HL-60 (cell line): ENCODE results near the gene SPESP1.

Experiments used
- CTCF ChIP-seq: IDR thresholded peaks from one replicate; pipeline ENCODE4 v1.5.1; 2011; ENCODE audit warnings: low read length, control low read depth, inconsistent platforms; ENCODE audit not compliant: insufficient read depth
- GABPA ChIP-seq: IDR thresholded peaks from 2 replicates; pipeline ENCODE4 v1.6.1; 2012; ENCODE audit warnings: low read depth
- POLR2AphosphoS5 ChIP-seq: IDR thresholded peaks from 2 replicates; pipeline ENCODE4 v1.6.1; 2012; ENCODE audit warnings: low read depth
- REST ChIP-seq: IDR thresholded peaks from 2 replicates; pipeline ENCODE4 v1.6.1; 2012; ENCODE audit warnings: low read depth; ENCODE audit not compliant: insufficient replicate concordance

- no peak for TF ChIP-seq CTCF
- TF ChIP-seq POLR2AphosphoS5 = no peak
- no peak for TF ChIP-seq GABPA
- TF ChIP-seq REST = no peak
Measured at GRCh38 chr15:68985361-68985891, 55.1 kb downstream of the SPESP1 start.
